ENCODE data around the gene HOXA1.

HOXA1 gene

GRCh38 chr7:27103489-27104226 is 7.9 kb upstream of the HOXA1 start:
- no peak for DNase-seq

GRCh38 chr7:27102581-27103442 is 7.0 kb upstream of the HOXA1 start, which contains the start of gene HOXA2:
Gene HOXA2, minus strand, starts transcription at chr7:27102683. Its CDS starts 183 bp downstream, at chr7:27102500.
- DNase-seq = no peak

GRCh38 chr7:27101957-27102580 is 6.3 kb upstream of the HOXA1 start:
- no peak for DNase-seq

- no peak for DNase-seq
Observed at GRCh38 chr7:27101171-27101956, 5.6 kb upstream of the HOXA1 start.

GRCh38 chr7:27100694-27101170 is 4.9 kb upstream of the HOXA1 start:
- DNase-seq = no peak

GRCh38 chr7:27099453-27100370 is 3.9 kb upstream of the HOXA1 start:
- DNase-seq = no peak

- no peak for DNase-seq
Observed at GRCh38 chr7:27098578-27099451, 3.0 kb upstream of the HOXA1 start.

- no peak for DNase-seq
Observed at GRCh38 chr7:27097686-27098577, 2.1 kb upstream of the HOXA1 start.

GRCh38 chr7:27096768-27097514 is 1.1 kb upstream of the HOXA1 start:
- peak; percentile 9 for DNase-seq

- peak; percentile 34 for DNase-seq
Observed at GRCh38 chr7:27095050-27095896, 527 bp downstream of the HOXA1 start.

GRCh38 chr7:27094304-27095049 is 1.3 kb downstream of the HOXA1 start:
- DNase-seq = no peak

- no peak for DNase-seq
Observed at GRCh38 chr7:27093184-27093895, 2.5 kb downstream of the HOXA1 start.

GRCh38 chr7:27092819-27093110 is 3.0 kb downstream of the HOXA1 start:
- no peak for DNase-seq

GRCh38 chr7:27091941-27092818 is 3.6 kb downstream of the HOXA1 start:
- DNase-seq = no peak

GRCh38 chr7:27091105-27091504 is 4.7 kb downstream of the HOXA1 start:
- DNase-seq = no peak

Measured in CD4-positive, alpha-beta T cell treated with Interleukin-10 for 1 hour (primary cell).